ENCODE measurements around the gene SNCG.
A peak's percentile ranks its signal among the peaks of the same experiment; 100 is the strongest.
"Not testable (repeated sequence)": the region's sequence is repeated elsewhere in the genome, so short reads cannot be mapped to it uniquely, and the experiment has no call there.

SNCG gene

GRCh38 chr10:86961481-86962091, 3.2 kb downstream of the SNCG start:
- no peak for DNase-seq

DNA sequence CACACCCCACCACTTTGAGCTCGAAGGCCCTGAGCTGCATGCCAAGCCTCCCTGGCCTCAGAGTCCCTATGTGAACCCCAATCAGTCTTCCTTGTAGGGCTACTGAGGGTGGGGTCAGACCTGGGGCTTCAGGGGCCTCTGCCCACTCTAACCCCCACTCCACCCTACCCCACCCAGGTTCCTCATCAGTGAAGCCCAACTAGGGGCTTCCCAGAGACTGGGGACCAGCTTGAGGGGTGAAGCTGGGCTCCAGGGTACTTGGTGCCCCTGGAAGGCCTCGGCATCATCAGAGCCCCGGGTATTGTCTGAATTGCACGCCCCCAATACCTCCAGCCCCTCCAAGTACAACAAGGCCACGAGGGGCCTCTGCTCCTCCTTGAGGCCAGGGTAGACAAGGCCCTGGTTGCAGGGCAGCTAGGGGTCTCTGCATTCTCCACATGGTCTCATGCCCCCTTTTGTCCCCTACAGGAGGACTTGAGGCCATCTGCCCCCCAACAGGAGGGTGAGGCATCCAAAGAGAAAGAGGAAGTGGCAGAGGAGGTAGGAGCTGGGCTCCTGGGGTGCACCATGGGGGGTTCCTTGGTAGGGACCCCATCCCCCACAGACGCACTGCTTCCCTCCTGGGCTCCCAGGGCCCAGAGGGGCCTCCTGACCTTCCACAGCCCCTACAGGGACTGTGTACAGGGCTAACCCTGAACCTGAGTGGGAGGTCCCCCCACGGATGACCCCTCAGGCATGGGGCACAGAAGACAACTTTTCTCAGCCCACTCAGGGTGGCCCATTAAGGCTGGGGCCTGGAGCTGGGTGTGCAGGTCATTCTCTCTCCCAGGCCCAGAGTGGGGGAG, 4.0 kb downstream of the SNCG start:
- no peak for DNase-seq

- no peak for DNase-seq
These were observed 4.5 kb downstream of the SNCG start for GRCh38 chr10:86962981-86963310.

DNA sequence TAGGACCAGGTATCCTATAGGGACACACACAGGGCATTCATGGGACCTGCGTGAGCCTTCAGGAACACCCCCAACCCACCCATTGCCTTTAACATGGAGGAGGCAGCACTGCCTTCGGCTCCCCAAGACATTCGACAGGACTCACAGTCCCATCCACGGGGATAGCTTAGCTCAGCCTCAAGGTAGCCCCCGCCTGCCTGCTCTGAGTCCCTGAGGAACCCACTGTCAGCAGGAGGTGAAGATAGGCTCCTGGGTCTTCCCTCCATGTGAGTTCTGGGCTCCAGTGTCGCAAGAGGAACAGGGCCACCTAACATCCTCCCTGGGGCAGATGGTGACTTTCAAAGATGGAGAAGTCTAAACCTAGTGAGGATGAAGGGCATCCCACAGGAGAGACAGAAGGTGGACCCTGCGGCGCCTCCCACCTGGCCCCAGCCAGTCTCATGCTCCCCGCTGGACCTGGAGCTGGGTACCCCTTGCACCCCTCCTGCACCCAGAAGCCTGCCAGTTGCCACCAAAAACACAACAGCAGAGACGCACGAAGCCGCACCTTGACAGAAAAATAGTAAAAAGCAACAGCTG, 5.0 kb downstream of the SNCG start:
- DNase-seq, result no peak

- no peak for DNase-seq
These were observed 5.9 kb downstream of the SNCG start for GRCh38 chr10:86964061-86964846.

DNA sequence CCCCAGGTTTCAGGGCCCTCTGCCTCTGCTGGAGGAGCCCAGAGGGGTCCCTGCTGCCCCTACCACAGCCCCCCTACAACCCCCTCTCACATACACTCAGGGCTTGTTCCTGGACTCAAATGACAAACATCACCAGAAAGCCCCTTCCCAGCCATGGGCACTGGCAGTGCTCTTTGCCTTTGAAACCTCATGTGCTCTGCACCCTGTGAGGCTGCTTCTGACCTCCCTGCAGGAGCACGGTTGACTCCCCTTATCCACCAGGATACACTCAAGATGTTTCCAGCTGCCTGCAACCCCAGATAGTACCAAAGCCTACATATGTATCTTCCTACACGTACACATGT, 6.4 kb downstream of the SNCG start:
- DNase-seq, result no peak

DNA sequence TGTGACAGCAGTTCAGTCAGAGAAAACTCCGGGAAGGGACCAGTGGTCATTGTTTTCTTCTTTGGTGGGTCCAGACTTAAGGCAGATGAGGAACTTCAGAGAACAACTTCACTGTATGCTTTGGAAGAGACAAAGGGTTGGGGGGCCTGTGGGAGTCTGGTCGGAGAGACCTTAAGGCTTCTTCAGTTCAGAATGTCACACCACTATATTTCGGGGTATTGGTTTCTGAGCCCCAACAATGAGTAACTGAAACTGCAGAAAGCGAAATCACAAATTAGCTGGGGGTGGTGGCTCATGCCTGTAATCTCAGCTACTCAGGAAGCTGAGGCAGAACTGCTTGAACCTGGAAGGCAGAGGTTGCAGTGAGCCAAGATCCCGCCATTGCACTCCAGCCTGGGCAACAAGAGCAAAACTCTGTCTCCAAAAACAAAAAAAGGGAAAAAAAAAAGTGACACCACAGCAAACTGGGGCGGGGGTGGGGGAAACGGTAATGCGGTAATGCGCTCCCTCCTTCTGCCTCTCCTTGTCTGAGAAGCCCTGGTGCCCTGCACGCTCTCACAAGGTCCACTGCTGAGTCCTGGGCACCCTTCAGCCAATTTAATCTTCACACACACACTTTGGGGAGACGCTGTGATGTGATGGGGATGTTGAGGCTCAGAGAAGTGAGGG, 7.7 kb downstream of the SNCG start:
- no peak for DNase-seq

GRCh38 chr10:86967481-86967941, 9.1 kb downstream of the SNCG start:
- no peak for DNase-seq

DNA sequence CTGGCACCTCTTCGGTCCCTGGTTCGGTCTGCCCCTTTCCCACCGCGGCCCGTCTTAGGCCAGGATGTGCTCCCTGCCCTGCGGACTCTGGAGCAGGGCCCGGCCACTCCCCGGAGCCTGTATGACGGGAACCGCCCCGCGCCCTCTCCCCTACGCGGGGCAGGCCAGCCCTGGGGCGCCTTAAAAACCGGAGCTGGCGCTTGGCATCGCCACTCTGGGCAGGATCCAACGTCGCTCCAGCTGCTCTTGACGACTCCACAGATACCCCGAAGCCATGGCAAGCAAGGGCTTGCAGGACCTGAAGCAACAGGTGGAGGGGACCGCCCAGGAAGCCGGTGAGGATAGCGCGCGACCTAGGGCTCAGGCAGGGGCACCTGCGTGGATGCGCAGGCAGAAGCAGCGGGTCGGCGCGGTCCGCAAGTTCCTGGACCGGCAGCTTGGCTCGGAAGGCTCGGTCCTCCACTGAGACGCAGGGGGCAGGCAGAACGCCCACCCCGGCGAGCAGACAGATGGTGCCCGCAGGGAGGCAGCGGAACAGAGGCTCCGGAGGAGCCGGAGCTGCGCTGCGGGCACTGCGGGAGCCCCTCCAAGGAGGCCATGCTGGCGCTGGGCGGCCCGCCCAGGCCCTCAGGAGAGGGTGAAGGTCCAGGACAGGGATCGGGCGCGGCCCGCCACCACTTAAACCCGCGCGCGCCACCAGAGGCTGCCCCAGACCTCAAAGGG, 10.0 kb downstream of the SNCG start, which contains the start of gene ADIRF:
ADIRF (plus strand) TSS at position 212 of the 723 bp plus-strand sequence; CDS start at position 275, 63 bp downstream.
- no peak for DNase-seq

- DNase-seq, result no peak
These were observed 10.6 kb downstream of the SNCG start for GRCh38 chr10:86968994-86969355.

GRCh38 chr10:86969421-86970041, 11.1 kb downstream of the SNCG start:
- no peak for DNase-seq

DNA sequence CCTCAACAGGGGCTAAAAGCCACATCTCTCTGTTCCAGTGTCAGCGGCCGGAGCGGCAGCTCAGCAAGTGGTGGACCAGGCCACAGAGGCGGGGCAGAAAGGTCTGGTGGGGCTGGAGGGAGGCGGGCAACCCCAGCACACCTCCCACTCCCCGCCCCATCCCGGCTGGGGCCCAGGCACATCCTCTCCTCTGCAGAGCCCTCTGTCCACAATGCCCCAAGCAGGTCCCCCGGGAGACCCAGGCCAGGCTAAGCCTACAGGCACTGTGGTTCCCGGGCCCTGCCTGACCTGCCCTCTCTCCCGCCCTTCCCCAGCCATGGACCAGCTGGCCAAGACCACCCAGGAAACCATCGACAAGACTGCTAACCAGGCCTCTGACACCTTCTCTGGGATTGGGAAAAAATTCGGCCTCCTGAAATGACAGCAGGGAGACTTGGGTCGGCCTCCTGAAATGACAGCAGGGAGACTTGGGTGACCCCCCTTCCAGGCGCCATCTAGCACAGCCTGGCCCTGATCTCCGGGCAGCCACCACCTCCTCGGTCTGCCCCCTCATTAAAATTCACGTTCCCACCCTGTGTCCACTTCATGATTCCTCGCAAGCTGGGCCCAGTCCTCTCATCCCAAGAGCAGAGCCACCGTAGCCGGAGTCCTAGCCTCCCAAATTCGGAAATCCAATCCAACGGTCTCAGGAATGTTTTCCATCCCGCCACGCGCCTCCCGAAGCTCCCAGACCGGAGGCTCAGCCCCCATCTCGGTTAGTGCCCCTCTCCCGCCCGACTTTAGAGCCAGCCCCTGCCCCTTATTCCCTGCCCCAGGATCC, 12.0 kb downstream of the SNCG start:
- no peak for DNase-seq

- no peak for DNase-seq
These were observed 12.5 kb downstream of the SNCG start for GRCh38 chr10:86970982-86971231.

- DNase-seq, result peak; percentile 87
These were observed 13.0 kb downstream of the SNCG start for GRCh38 chr10:86971232-86971991.

GRCh38 chr10:86972613-86973380, 14.4 kb downstream of the SNCG start:
- no peak for DNase-seq

DNA sequence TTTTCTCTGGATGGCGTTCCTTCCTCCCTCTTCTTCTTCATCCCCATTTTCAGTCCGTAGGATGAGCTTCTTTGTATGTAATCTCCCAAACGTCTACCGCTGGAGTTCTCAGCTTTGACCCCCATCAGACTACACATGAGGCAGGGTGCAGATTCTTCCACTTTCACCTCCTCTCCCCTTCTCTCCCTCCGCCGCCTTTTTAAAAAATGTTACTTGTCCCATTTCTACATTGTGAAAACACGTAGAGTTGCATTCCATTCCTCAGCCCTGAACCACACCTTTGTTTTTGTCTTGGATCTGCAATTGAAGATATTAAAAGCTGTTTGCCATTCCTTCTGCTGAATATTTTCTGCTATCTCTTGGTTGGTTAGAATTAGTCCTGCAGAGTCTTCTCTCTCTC, 16.1 kb downstream of the SNCG start:
- DNase-seq, result no peak

DNA sequence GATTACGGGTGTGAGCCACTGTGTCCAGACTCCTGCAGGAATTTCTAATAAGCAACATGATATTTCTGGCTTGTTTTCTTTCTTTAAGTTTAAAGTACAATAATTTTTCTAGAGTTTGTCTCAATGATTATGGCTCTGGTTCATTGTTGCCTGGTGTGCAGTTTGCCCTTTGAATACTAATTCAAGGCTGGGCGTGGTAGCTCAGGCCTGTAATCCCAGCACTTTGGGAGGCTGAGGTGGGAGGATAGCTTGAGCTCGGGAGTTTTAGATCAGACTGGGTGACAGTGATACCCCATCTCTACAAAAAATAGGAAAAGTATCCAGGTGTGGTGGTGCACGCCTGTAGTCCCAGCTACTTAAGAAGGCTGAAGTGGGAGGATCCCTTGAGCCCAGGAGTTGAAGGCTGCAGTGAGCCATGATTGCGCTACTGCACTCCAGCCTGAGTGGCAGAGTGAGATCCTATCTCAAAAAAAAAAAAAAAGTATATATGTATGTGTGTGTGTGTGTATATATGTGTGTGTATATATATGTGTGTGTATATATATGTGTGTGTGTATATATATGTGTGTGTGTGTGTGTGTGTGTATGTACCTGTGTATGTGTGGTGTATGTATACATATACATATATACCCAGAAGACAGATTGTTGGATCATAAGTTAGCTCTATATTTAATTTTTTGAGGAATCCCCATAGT, 18.1 kb downstream of the SNCG start:
- DNase-seq, result no peak

GRCh38 chr10:86978457-86978856, 20.1 kb downstream of the SNCG start:
- DNase-seq, result not testable (repeated sequence)

DNA sequence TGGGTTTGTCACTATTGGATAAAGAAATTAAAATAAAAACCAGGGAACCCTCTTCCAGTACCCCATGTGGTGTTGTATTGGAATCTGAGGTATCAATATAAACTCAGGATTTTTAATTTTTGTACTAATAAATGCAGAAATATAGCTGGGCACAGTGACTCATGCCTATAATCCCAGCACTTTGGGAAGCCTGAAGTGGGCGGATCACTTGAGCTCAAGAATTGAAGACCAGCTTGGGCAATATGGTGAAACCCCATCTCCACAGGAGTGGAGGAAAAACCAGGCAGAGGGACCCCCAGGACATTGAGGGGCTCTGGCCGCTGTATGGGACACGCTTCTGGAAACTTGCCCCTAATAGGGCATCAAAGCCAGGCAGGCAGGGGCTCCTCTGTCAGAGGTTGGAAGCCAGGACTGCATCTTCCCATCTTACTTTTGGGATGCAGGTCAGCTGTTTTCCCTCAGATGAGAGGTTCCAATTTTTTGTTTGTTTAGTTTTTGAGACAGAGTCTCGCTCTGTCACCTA, 21.0 kb downstream of the SNCG start:
- DNase-seq, result no peak
